GM19455 (cell line): ENCODE results near the gene SLC4A2.
"Not testable (repeated sequence)": the region's sequence is repeated elsewhere in the genome, so short reads cannot be mapped to it uniquely, and the experiment has no call there.

Experiments used
- ATAC-seq: cut with Tn5 transposase; IDR thresholded peaks from one replicate; pipeline ENCODE4 v1.9.1; 2021; ENCODE audit not compliant: unreplicated experiment

SLC4A2 gene

DNA sequence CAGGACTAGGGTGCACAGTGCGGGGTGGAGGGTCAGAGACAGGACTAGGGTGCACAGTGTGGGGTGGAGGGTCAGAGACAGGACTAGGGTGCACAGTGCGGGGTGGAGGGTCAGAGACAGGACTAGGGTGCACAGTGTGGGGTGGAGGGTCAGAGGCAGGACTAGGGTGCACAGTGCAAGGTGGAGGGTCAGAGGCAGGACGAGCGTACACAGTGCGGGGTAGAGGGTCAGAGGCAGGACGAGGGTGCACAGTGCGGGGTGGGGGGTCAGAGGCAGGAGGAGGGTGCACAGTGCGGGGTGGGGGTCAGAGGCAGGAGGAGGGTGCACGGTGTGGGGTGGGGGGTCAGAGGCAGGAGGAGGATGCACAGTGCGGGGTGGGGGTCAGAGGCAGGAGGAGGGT, 15.9 kb upstream of the SLC4A2 start:
- not testable (repeated sequence) for ATAC-seq

DNA sequence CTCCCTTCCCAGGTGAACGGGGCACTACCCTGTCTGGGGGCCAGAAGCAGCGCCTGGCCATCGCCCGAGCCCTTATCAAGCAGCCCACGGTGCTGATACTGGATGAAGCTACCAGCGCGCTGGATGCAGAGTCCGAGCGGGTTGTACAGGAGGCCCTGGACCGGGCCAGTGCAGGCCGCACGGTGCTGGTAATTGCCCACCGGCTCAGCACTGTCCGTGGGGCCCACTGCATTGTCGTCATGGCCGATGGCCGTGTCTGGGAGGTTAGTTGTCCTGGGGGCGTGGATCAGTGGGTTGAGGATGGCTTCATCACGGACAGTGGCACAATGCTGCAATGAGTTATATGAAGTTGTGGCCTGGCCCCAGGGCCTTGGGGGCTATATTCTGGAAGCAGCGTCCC, 15.4 kb upstream of the SLC4A2 start:
- no peak for ATAC-seq

DNA sequence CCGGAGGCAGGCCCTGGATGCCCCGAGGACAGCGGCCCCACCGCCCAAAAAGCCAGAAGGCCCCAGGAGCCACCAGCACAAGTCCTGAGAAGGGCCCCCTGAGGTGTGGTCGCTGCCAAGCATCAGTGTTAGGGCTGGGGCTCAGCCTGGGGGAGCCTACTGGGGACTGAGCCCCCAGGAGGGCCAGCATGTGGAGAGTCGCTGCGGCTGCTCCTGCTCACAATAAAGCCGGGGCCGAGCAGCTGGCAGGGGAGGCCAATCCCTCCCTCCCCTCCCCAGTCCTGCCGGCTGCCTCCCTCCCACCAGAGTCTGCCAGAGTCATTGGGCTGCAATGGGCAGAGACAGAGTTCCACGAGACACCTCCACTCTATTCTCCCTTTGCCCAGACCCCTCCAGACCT, 14.1 kb upstream of the SLC4A2 start:
- ATAC-seq: no peak

DNA sequence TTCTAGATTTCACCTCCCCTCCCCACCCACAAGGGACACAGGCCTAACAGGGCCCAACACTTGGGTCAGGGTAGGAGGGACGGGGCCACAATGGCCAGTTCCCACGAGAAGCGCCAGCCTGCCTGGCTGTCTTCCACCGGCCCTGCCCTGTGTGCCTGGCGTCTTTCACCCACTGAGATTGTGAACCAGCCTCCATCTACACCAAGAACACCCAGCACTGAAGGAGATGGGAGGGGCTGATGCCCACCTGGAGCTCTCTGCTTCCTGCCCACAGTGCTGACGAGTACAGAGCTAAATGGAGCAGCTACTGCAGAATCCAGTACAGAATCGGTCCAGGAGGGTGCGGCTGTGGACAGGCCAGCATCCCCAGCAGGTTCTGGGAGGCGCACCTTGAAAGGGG, 13.4 kb upstream of the SLC4A2 start:
- no peak for ATAC-seq

DNA sequence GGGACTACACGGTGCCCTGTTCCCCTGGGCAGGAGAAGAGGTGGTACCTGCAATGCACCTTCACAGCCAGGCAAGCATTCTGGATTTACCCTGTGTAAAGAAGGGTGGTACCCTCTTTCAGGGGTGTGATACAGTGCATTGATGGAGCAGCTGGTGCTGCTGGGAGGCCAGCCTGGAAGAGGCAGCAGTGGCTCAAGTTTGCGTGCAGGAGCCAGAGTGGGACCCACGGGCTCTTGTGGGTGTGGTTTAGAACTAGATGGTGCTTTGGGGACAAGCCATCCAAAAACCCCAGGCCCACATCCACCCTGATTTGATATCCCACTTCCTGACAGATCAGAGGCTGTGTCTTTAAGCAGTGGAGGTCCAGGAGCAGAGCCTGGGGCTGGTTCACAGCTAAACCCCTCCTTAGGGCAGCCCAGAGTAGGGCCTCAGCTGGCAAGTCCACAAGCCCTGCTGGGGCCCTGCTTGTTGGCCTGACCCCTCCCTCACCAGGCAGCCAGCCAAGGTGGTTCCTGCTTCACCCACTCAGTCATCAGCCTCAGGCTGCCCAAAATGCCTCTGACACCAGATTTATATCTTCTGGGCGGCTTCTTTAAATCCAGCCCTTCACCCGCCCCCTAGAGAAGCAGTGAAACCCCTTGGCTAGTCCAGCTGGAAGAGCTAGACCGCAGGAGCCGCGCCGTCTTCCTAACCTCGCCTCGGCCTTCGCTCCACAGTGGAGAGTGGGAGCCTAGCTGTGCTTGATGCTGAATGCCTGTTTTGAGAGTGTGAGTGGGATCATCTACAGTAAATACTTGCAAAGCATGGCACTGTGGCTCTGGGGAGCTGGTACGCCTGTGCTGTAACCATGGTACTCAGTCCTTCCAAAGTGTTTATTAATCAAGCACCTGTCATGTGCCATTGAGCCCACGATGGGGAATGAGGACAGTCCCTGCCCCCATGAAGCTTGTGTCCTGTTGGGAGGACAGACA, 12.5 kb upstream of the SLC4A2 start:
- no peak for ATAC-seq

DNA sequence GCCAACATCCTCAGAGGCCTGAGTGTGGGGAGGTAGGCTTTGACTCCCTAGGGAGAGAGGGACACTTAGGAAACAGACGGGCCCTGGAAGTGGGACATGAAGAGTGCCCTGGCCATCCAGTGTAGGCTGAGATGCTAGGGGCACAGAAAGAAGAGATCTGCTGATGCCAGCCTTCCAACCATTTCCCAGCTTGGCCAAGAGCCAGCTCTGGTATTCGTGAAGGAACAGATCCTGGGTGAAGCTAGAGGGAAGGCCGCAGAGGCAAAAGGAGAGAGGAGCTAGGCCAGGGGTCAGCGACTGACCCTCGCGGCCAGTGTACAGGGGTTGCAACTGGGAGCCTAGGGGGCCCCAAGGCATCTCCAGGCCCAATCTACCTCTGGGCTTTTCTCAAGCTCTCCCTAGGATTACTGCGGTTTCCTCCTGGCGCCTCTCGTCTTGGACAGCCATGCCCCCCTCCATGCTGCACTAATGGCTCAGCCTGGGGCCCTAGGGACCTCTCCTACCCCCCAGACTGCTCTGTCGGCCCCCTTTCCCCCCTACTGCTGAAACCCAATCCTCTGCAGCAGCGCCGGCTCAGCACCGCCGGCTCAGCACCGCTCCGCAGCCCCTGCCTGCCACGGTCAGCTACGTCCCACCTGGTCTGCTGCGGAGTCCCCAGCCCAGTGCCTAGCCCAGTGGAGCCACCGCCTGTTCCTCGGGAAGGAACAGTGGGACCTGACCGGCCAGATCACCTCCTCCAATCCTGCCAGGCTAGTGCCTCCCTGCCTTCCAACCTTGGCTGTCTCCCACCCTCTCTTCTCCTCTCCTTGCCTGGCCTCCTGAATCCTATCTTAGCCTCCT, 11.2 kb upstream of the SLC4A2 start, which contains the start of gene ASIC3:
Gene ASIC3 (plus strand): TSS at position 556 of the 840 bp plus-strand sequence. CDS start 355 bp downstream, outside the sequence.
- no peak for ATAC-seq

DNA sequence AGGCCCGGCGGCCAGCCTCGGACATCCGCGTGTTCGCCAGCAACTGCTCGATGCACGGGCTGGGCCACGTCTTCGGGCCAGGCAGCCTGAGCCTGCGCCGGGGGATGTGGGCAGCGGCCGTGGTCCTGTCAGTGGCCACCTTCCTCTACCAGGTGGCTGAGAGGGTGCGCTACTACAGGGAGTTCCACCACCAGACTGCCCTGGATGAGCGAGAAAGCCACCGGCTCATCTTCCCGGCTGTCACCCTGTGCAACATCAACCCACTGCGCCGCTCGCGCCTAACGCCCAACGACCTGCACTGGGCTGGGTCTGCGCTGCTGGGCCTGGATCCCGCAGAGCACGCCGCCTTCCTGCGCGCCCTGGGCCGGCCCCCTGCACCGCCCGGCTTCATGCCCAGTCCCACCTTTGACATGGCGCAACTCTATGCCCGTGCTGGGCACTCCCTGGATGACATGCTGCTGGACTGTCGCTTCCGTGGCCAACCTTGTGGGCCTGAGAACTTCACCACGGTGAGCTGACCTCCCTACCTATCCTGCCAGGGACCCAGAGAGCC, 10.4 kb upstream of the SLC4A2 start:
- ATAC-seq: no peak

DNA sequence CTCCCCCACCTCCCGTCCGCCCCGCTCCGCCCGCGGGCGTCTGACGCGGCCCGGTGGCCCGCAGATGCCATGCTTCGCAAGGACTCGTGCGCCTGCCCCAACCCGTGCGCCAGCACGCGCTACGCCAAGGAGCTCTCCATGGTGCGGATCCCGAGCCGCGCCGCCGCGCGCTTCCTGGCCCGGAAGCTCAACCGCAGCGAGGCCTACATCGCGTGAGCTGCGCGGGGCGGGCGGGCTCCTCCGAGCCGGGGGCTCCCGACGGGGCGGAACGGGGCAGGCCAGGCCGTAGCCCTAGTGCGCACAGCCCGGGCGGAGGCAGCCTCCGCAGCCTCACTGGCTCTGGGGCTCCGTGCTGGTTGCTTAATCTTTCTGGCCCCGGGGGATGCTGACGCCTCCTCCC, 8.3 kb upstream of the SLC4A2 start:
- ATAC-seq: no peak

DNA sequence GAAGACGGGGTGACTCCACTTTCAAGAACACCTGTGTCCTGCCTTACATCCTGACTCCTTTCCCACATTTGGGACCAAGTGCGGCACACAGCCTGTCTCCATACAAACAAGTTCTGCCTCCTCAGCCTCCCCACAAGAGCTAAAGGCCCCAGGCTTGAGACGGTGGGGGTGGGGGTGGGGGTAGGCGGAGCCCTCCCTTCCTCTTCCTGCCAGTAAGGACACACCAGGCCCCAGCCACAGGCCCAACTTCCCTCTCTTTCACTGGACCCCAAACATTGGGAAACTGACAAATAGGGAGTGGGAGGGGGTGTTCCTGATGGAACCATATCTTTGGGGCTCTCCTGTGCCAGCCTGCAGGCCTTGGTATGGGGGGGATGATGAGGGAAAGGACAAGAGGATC, 6.3 kb upstream of the SLC4A2 start:
- ATAC-seq: no peak

DNA sequence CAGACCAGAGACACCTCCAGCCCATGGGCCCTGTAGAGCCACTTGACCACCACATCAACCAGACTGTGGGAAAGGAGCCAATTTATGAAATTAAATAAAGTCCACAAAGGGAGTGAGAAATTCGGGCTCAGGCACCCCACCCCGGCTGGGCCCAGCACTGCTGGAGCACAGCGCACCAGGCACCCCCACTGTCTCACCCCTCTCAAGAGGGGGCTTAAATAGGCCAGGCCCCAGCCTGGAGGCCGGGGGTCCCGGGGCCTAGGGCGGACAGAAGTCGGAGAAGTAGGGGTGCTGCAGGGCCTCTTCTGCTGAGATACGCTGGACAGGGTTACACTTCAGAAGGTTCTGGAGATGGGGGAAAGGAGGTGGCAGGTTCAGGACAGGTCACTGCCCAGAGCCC, 5.6 kb upstream of the SLC4A2 start:
- no peak for ATAC-seq

DNA sequence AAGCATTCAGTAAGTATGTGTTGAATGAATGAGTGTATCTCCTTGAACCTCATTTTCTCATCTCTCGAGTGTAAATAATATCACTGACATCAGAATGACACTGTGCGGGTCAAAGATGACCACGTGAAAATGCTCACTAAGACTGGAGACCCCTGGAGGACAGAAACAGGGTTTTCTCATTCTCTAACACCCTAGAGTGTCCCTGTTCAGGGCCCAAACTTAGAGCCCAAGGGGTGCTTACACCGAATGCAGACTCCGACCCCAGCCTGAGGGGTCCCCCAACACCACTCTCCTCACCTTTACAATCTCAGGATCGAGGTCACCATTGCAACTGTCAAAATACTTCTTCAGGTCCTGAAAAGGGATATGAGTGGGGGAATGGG, 3.1 kb upstream of the SLC4A2 start:
- no peak for ATAC-seq

DNA sequence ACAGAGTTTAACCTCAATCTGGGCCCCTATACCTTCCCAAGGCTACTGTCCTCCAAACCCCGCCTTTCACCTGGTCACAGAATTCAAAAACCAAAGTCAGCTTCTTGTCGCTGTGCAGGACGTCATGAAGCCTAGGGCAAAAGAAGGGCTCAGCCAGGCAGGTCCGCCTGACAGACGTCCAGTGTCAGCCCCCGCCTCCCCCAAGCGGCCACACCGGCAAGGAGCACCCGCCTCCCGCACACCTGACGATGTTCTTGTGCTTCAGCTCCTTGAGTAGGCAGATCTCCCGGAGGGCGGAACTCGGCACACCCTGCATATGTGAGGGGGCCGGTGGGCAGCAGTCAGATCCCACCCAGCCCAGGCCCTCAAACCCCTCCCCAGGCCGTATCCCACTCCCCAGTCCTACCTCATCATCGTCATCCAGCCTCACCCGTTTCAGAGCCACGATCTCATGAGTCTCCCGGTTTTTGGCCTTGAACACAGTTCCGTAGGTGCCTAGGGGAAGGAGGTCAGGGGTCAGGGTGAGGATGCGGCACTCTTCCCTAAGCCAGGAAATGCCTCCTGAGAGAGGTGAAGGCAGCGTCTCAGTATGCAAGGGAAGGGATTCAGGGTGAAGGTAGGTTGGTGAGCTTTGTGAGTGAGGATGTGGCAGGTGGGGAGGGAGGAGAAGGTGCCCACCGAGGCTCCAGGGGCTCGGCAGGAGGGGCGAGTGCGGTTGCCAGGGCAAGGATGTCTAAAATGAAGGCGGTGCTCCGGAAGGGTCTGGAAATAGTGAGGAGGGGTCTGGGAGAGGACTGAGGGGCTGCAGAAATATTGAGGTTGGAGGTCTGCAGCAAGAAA, 2.5 kb upstream of the SLC4A2 start:
- no peak for ATAC-seq

DNA sequence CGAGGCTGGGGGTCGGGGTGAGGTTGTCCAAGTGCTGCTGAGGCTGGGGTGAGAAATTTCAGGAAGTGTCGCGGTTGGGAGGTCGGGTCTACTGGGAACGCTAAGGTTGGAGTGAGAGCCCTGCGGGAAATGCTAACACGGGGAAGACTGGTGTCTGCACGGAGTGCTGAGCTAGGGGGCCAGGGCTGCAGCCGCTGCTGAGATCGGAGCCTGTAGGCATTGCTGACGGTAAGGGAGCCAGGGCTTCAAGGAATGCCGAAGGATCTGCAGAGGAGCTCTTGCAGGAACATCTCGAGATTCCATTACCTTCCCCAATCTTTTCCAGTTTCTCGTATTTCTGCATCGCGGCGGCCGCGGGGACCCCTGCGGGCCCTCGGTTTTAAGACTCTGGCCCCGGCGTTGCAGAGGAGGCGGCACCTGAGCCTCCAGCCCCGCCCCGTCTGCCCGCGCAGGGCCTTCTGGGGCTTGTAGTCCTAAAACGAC, 1.8 kb upstream of the SLC4A2 start, which contains the start of gene CDK5:
Gene CDK5 (minus strand): TSS at position 392 of the 483 bp plus-strand sequence. CDS start 49 bp downstream, at position 343.
- ATAC-seq: peak; percentile 16

DNA sequence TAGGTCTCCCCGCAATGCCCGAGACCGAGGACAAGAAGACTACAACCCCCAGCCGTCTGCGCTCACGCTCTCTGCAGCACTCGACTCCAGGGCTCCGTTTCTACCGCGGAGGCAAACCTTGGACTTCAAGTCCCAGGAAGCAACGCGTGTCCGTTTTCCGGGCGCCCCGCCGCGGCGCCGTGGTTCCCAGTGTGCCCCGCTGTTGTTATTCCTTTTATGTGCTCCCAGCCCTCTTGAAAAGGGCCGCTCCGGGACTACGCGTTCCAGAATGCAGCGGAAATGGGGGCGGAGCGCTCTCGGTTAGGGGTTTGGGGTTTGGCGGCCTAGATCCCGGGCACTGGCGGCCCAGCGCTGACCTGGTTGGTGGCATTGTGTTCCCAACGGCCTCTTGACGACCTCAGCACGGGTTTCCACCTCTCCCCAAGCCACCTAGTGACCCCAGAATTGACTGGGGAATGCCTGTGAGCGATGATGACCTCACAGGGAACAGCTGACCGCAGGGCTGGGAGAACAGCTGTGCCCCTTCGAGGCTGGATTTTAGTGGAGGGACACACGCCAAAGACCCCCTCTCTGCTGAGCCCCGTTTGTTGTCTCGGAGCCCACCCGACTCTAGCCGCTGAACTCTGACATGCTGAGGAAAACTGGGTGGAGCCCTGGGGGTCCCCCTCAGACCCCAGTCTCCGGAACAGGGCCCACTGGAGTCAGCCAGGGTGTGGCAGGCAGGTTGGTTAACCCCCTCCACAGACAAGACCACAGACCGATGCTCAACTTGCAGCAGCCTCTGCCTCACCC, 1.2 kb upstream of the SLC4A2 start:
- peak; percentile 88 for ATAC-seq

DNA sequence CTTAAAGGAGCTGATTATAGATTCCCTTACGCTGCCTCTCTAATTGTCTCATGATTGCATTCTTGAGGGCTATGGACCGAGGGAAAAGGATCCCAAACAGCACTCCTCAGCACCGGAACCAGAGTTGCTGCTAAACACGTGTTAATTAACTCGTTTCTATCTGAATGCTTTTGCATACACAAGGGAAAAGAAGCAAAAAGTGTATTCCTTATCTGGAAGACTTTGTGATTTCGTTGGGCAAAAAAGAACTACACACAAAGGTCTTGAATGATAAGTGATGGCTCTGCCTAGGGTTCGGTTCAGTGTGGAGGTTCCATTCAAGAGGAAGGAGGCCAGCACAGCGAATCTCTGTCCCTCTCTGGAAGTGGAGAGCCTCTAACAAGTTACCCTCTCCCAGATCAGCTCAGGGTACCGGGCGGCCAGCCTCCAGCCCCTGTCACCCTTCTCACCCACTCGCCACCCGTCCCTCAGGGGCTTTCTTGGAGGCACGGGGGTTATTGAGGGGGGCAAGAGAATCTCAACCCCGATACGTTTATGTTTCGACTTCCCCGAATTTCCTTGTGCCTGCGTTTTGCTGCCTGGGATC, 515 bp upstream of the SLC4A2 start:
- ATAC-seq: no peak

DNA sequence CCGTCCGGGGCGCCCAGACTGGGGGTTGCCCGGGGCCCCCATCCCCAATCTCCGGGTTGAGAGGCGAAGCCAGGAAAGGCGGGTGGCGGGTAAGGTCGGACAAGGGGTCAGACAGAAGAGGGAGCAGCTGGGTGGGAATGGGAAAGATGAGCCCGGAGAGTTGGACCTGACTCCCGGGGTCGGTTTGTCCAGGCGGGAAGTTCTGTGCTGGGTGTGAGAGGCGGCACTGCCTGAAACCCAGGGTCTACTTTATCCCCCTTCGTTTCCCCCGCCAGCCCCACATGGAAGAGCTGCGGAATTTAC, 675 bp downstream of the SLC4A2 start:
- ATAC-seq: no peak

DNA sequence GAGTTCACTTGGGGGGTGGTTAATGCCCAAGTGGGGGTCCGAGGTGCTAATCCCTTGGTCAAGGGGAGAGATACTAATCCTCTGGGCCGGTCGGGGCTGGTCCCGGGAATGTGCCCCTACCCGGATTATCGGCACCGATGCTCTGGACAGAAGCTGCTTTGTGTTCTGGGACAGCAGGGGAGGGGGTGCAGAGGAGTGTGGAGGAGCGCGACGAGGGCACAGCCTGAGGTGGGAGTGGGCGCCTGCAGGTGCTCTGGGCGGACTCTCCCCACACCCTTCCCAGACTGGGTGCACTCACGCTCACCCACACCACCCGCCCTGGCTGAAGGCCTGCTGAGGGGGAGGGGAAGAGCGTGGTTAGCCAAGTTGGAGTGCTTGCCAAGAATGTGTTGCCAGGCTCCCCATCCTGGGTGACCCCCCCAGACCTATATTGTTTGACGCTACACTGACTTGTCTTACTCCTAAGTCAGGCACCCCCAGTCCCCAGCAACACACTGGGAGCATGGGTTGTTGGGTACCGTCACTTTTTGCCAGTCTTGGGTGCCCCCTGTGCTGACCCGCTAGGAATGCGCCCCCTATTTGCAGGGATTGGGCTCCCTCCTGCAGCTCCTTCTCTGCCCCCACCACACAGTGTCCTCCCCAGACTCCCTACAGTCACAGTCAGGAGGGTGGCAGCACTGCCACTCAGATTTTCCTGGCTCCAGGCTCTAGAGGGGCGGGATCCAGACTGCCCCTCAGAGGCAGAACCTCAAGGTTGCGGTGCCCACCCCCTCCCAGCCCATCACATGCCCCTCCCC, 1.2 kb downstream of the SLC4A2 start:
- ATAC-seq: no peak

DNA sequence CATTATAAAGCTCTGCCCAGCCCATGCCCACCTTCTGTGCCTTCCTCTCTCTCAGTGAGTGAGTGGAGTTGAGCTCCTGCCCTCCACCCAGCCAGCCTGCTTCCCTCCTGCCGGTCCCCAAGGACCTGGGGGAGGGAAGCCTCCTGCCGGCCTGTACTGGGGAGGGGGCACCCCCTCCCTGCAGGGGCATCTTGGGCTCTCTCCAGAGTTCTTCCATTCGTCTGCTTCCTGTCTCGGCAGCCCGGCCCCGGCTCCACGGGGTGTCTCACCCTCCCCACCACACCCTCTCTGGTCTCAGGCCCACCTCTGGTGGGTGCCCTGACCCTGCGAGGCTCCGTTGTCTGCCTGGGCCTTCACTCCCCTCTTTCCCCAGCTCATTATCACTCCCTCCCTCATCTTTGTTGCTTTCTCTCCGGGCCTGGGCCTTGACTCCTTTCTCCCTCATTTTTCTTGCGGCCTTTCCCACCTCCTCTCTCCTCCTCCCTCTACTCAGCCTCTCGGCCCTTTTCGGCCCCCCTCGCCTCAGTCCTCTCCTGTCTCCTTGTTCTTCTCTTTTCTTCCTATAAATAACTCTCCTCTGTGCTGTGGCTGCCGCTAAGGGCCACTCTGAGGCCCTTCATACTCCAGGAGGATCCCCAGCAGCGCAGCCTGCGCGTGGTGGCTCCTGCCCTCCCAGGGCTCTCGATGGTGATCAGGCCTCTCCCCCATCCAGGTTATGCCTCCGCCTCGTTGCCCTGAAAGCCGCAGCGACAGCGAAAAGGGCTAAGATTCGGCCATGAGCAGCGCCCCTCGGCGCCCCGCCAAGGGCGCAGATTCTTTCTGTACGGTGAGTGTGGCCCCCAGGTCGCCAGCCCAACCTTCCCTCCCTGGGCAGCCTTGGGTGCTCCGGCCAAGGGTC, 2.1 kb downstream of the SLC4A2 start:
- ATAC-seq: no peak
